ENCODE data around the gene RAPGEF1. TPM values are rescaled to one million over a fixed set of nuclear protein-coding genes. Genes with fewer than 3 reads are reported as not detected.
"Not testable (repeated sequence)": the region's sequence is repeated elsewhere in the genome, so short reads cannot be mapped to it uniquely, and the experiment has no call there.

The RAPGEF1 gene
- 19.2 and 22.5 TPM in 2 replicates for total RNA-seq (2014; rRNA removed; shearing (Covaris generic))
- 16.4 and 16.7 TPM in 2 replicates for polyA plus RNA-seq (2015; cell fraction: cytosol; rRNA removed)
- 14.4 and 14.8 TPM in 2 replicates for polyA plus RNA-seq (2015; cell fraction: nucleus; rRNA removed)

- no peak for DNase-seq (ENCODE audit: low read depth)
Observed at GRCh38 chr9:131739959-131740648, at the start of gene RAPGEF1. TSS of gene RAPGEF1 (minus strand) at chr9:131740076. CDS start at chr9:131739830, 246 bp downstream.

- DNase-seq (ENCODE audit: low read depth) = no peak
Observed at GRCh38 chr9:131788851-131789250, 49.0 kb upstream of the RAPGEF1 start.

- DNase-seq (ENCODE audit: low read depth) = no peak
Observed at GRCh38 chr9:131787838-131788237, 48.0 kb upstream of the RAPGEF1 start.

GRCh38 chr9:131784748-131785501 lies 45.0 kb upstream of the RAPGEF1 start:
- no peak for DNase-seq (ENCODE audit: low read depth)

GRCh38 chr9:131781069-131781468 lies 41.2 kb upstream of the RAPGEF1 start:
- no peak for DNase-seq (ENCODE audit: low read depth)

GRCh38 chr9:131776473-131776872 lies 36.6 kb upstream of the RAPGEF1 start:
- DNase-seq (ENCODE audit: low read depth) = peak; percentile 13

GRCh38 chr9:131776036-131776435 lies 36.2 kb upstream of the RAPGEF1 start:
- no peak for DNase-seq (ENCODE audit: low read depth)

GRCh38 chr9:131774636-131775035 lies 34.8 kb upstream of the RAPGEF1 start:
- no peak for DNase-seq (ENCODE audit: low read depth)

- DNase-seq (ENCODE audit: low read depth) = peak; percentile 43
Observed at GRCh38 chr9:131773911-131774379, 34.1 kb upstream of the RAPGEF1 start.

GRCh38 chr9:131772940-131773339 lies 33.1 kb upstream of the RAPGEF1 start:
- DNase-seq (ENCODE audit: low read depth) = no peak

GRCh38 chr9:131771646-131772045 lies 31.8 kb upstream of the RAPGEF1 start:
- no peak for DNase-seq (ENCODE audit: low read depth)

GRCh38 chr9:131769361-131769760 lies 29.5 kb upstream of the RAPGEF1 start:
- DNase-seq (ENCODE audit: low read depth) = no peak

- DNase-seq (ENCODE audit: low read depth) = no peak
Observed at GRCh38 chr9:131764568-131764967, 24.7 kb upstream of the RAPGEF1 start.

- peak; percentile 58 for DNase-seq (ENCODE audit: low read depth)
Observed at GRCh38 chr9:131762356-131762932, 22.6 kb upstream of the RAPGEF1 start.

- DNase-seq (ENCODE audit: low read depth) = no peak
Observed at GRCh38 chr9:131759017-131759647, 19.3 kb upstream of the RAPGEF1 start.

- DNase-seq (ENCODE audit: low read depth) = no peak
Observed at GRCh38 chr9:131757549-131757948, 17.7 kb upstream of the RAPGEF1 start.

- DNase-seq (ENCODE audit: low read depth) = peak; percentile 76
Observed at GRCh38 chr9:131755541-131756198, 15.8 kb upstream of the RAPGEF1 start.

GRCh38 chr9:131754846-131755245 lies 15.0 kb upstream of the RAPGEF1 start:
- no peak for DNase-seq (ENCODE audit: low read depth)

GRCh38 chr9:131753751-131754150 lies 13.9 kb upstream of the RAPGEF1 start:
- DNase-seq (ENCODE audit: low read depth) = not testable (repeated sequence)

GRCh38 chr9:131752231-131752884 lies 12.5 kb upstream of the RAPGEF1 start:
- DNase-seq (ENCODE audit: low read depth) = no peak

All from HT1080 (cell line).